OCI-LY7 (cell line): Measurements from ENCODE around the gene TUBGCP6.
A peak's percentile ranks its signal among the peaks of the same experiment; 100 is the strongest.

ENCODE experiments used
- CTCF ChIP-seq: fragments of 200-600 bp; sonication (generic); conservative IDR thresholded peaks from 2 replicates; pipeline ENCODE4 v1.5.1; 2014; ENCODE audit warnings: mild to moderate bottlenecking, antibody characterized with exemption, low read length, moderate library complexity, mixed read lengths
- EZH2phosphoT487 ChIP-seq: fragments of 200-600 bp; sonication (generic); IDR thresholded peaks from 2 replicates; pipeline ENCODE4 v1.6.1; 2018; ENCODE audit warnings: low read depth, borderline replicate concordance, mild to moderate bottlenecking, mixed run types, antibody characterized with exemption, low read length, moderate library complexity, mixed read lengths

GRCh38 chr22:50221410-50222300, 23.2 kb downstream of the TUBGCP6 start:
- peak; percentile 45 for TF ChIP-seq CTCF
- TF ChIP-seq EZH2phosphoT487, result no peak
